Mononuclear cell (primary cell): Measurements from ENCODE around the gene UBA6. TPM values are rescaled to one million over a fixed set of nuclear protein-coding genes. Genes with fewer than 3 reads are reported as not detected.

Experiments used
- H3K27me3 ChIP-seq: 2 replicates; pipeline ENCODE4 v1.6.0; 2011; ENCODE audit warnings: low read length, control low read depth; ENCODE audit not compliant: insufficient read depth
- H3K4me1 ChIP-seq: 2 replicates; pipeline ENCODE4 v1.5.1; 2011; ENCODE audit warnings: mild to moderate bottlenecking, low read length, control low read depth; ENCODE audit not compliant: insufficient read depth
- H3K4me3 ChIP-seq: 2 replicates; pipeline ENCODE4 v1.5.1; 2011; ENCODE audit warnings: mild to moderate bottlenecking, low read length, moderate library complexity
- H3K9me3 ChIP-seq: 2 replicates; pipeline ENCODE4 v1.5.1; 2011; ENCODE audit warnings: low read depth, mild to moderate bottlenecking, control low read depth, low read length
- total RNA-seq: library from RNA; depleted of rRNA; stranded (reverse); fragments of >200 nt; gene quantifications from one replicate; pipeline ENCODE4 v1.2.3, GENCODE V29; 2012

UBA6 gene
- total RNA-seq, 1 donor, result 87.8 TPM

DNA sequence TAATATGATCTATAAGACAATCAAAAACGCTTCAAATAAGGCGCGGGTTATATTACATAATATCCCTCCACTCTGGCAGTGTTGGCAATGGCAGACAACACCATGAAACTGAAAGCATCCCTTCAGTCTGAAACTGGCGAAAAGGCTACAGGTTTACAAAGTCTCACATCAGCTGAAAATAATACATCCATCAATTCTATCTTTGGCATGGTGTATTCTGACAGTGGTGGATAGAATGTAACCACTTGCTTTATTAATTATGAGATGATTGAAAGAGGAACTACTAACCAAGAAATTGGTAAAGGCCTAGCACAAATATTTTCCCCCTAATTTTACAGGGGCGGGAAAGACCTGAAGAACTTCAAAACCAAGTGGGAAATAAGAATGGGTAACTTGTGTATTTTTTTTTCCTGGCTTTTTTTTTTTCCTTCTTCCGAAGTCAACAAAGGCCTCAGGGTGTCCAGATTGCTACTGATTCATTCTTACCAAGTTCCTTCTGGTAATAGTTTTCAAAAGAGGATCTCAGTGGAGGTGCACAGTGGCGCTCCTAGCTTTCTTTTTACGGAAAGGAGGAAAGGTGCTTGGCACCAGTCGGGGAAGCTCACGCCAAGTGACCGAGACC, 728 bp downstream of the UBA6 start:
- Histone ChIP-seq H3K27me3 (no peaks in the 10 kb centered on the region), H3K4me3 (peak overlapping the region; percentile 90), H3K9me3 (no peaks in the 10 kb centered on the region), H3K4me1 (peaks cover 16% of the 10 kb centered on the region)

GRCh38 chr4:67699603-67700002, 1.4 kb downstream of the UBA6 start:
- no peaks in the 10 kb centered on the region for H3K9me3 ChIP-seq
- H3K27me3 ChIP-seq, result no peaks in the 10 kb centered on the region
- peaks cover 16% of the 10 kb centered on the region for H3K4me1 ChIP-seq
- no peak overlapping the region for H3K4me3 ChIP-seq

DNA sequence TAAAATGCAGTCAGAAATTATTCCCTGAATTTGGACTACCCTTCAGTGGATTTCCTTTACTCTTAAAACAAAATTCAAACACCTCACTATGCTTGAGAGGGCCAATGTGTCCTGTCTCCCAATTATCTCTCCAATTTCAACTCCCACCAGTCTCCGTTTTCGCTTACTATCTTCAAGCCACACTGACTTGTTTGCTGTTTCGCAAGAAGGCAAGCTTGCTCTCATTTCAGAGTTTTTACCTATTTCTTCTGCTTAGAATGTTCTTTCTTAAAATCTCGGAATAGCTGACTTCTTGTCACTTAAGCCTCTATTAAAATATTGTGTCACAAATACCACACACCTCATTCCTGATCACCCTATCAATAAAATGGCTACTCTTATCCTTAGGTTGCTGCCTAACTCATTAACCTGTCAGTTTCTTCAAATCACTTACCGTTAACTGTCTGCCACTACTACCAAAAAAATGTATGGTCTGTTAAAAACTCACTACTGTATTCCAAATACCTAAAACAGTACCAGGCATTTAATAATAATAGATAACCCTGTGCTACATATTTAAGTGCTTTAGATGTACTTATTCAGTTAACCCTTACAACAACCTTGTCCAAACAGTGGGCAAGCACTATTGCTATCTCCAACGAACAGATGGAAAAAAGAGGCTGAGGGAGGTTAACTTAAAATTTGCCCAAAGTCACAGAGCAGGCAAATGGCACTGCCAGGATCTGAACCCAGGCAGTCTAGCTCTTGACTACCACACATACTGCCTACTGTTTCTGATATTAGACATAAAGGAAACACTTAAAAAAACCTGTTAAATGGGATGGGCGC, 2.9 kb downstream of the UBA6 start:
- Histone ChIP-seq H3K4me1 (peaks cover 16% of the 10 kb centered on the region), H3K27me3 (no peaks in the 10 kb centered on the region), H3K9me3 (no peaks in the 10 kb centered on the region), H3K4me3 (no peak overlapping the region)

GRCh38 chr4:67696061-67696460, 4.9 kb downstream of the UBA6 start:
- H3K4me3 ChIP-seq, result no peak overlapping the region
- H3K9me3 ChIP-seq, result no peaks in the 10 kb centered on the region
- H3K27me3 ChIP-seq, result no peaks in the 10 kb centered on the region

DNA sequence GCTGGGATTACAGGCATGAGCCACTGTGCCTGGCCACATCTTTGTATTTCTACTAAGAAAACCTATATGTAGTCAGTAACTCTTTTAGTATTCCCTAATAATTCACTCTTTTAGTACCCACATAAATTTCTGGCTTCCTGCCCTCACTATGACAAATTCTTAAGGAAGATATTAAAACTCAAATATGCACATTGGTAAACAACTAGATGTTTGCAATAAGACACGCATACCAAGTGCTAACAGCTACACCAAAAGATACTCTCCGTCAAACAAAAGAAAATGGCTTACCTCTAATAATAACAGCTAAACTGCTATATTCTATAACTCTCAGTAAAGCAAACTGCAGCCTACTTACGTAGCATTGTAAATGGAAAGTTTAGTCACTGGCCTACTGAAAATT, 6.3 kb downstream of the UBA6 start:
- no peak overlapping the region for H3K4me3 ChIP-seq
- H3K27me3 ChIP-seq, result no peaks in the 10 kb centered on the region
- peaks cover 7% of the 10 kb centered on the region for H3K4me1 ChIP-seq
- no peaks in the 10 kb centered on the region for H3K9me3 ChIP-seq

More at GRCh38 chr4:67696061-67696460, 4.9 kb downstream of the UBA6 start:
- H3K4me1 ChIP-seq, result peaks cover 16% of the 10 kb centered on the region

DNA sequence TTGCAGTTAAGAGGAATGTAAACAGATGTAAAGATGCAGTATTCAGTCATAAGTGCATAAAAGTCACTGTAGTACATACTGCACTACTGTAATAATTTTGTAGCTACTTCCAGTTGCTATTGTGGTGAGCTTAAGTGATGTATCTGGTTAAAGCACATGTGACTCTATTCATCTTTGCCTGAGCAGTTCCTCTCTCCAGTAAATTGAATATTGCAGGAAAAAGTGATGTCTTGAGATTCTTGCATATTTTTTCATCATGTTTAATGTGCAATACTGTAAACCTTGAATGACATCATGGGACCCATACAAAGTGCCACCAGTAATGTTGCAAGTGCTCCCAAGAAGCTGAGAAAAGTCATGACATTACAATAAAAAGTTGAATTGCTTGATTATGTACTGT, 9.6 kb downstream of the UBA6 start:
- Histone ChIP-seq H3K4me3 (no peak overlapping the region), H3K27me3 (no peaks in the 10 kb centered on the region), H3K4me1 (no peaks in the 10 kb centered on the region), H3K9me3 (no peaks in the 10 kb centered on the region)

GRCh38 chr4:67687636-67688035, 13.3 kb downstream of the UBA6 start:
- H3K27me3 ChIP-seq, result no peaks in the 10 kb centered on the region
- no peaks in the 10 kb centered on the region for H3K9me3 ChIP-seq
- H3K4me3 ChIP-seq, result no peak overlapping the region
- H3K4me1 ChIP-seq, result peaks cover 4% of the 10 kb centered on the region

GRCh38 chr4:67685532-67685859, 15.5 kb downstream of the UBA6 start:
- H3K4me1 ChIP-seq, result peaks cover 4% of the 10 kb centered on the region
- H3K9me3 ChIP-seq, result no peaks in the 10 kb centered on the region
- H3K4me3 ChIP-seq, result no peak overlapping the region
- H3K27me3 ChIP-seq, result no peaks in the 10 kb centered on the region

DNA sequence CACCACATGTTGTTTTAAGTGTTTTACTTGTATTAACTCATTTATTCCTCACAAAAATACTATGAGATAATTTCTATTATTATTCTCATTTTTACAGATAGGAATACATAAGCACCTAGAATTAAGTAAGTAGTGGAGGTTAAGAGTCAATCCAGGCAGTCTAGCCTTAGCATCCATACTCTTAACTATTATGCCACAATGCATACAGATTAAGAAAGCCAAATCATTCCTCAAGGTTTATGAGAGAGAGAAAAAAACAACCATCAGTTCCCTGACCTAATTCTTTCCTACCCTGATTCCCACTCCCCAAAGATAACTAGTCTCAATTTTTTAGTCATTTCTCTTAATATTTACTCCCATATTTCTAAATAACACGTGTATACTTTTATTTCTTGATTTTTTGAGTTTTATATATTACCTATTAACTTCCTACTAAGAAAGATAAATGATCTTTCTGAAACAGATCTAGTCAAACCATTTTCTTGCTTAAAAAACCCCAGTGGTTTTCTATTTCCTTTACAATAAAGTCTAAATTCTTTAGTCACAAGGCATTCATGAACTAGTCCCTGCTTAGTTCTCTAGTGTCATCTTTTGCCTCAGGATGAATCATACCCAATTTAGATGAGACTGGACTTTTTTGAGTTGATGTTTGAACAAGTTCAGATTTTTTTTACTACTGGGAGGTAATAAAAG, 16.0 kb downstream of the UBA6 start:
- H3K27me3 ChIP-seq, result no peaks in the 10 kb centered on the region
- H3K4me1 ChIP-seq, result peaks cover 4% of the 10 kb centered on the region
- H3K9me3 ChIP-seq, result no peaks in the 10 kb centered on the region
- no peak overlapping the region for H3K4me3 ChIP-seq

DNA sequence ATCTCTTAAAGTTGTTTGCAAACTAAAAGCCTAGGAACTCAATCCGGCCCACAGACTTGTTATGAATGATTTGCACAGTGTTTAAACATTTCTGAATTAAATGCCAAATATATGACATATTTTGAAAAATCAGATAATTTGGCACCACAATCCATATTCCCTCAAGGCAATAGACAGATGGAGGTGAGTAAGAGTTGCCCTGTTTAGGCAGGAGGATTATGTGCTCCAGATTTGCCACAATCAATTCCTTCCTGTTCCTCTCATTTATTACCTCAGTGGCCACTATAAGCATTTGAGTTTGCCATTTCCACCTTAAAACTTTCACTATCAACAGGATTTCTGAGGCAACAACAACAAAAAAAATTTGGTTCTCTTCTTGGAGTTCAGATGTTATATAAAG, 18.7 kb downstream of the UBA6 start:
- no peaks in the 10 kb centered on the region for H3K27me3 ChIP-seq
- peaks cover 4% of the 10 kb centered on the region for H3K4me1 ChIP-seq
- no peaks in the 10 kb centered on the region for H3K9me3 ChIP-seq
- H3K4me3 ChIP-seq, result no peak overlapping the region

GRCh38 chr4:67680581-67681222, 20.3 kb downstream of the UBA6 start:
- Histone ChIP-seq H3K27me3 (no peaks in the 10 kb centered on the region), H3K4me1 (peaks cover 4% of the 10 kb centered on the region), H3K9me3 (no peaks in the 10 kb centered on the region), H3K4me3 (no peak overlapping the region)

GRCh38 chr4:67678612-67679011, 22.3 kb downstream of the UBA6 start:
- H3K4me1 ChIP-seq, result no peaks in the 10 kb centered on the region
- no peak overlapping the region for H3K4me3 ChIP-seq
- H3K27me3 ChIP-seq, result no peaks in the 10 kb centered on the region
- no peaks in the 10 kb centered on the region for H3K9me3 ChIP-seq

DNA sequence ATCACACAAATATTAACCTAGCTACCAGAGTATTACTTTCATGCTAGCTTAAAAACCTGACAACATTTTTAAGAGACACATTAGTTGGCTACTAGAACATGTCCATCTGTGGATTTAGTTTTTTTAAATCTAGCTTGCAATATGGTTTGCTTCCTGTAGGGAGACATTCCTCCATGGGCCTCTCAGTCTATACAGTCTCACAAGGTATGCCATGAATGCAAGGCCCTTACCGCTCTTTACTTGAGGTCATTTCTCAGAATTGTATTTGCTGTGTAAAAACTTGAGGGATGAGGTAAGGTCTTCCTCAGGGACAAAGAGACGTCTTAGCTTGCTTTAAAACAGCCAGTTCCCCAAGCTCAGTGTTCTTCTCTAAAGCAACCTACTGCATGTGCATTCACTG, 26.9 kb downstream of the UBA6 start:
- no peaks in the 10 kb centered on the region for H3K4me1 ChIP-seq
- H3K4me3 ChIP-seq, result no peak overlapping the region
- no peaks in the 10 kb centered on the region for H3K9me3 ChIP-seq
- H3K27me3 ChIP-seq, result no peaks in the 10 kb centered on the region

DNA sequence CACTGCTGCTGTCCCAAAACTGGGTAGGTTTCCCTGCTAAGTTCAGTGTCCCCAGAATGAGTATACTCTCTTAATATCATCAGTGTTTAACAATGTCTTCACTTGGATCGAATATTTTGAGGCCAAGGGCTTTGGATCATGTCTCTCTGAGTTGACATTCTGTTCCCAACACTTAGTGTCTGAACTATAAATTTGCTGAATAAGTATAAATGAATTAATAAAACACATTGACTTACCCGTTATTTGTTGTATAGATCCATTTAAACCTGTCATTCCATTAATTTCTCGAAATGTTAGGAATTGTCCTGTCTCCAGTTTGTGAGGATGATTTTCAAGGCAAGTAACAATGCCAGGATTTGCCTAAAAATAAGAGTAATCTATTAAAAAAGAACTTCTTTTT, 32.6 kb downstream of the UBA6 start:
- H3K4me1 ChIP-seq, result no peaks in the 10 kb centered on the region
- H3K27me3 ChIP-seq, result no peaks in the 10 kb centered on the region
- no peaks in the 10 kb centered on the region for H3K9me3 ChIP-seq
- no peak overlapping the region for H3K4me3 ChIP-seq

GRCh38 chr4:67660418-67660817, 40.5 kb downstream of the UBA6 start:
- no peaks in the 10 kb centered on the region for H3K27me3 ChIP-seq
- no peaks in the 10 kb centered on the region for H3K4me1 ChIP-seq
- peaks cover 12% of the 10 kb centered on the region for H3K9me3 ChIP-seq
- H3K4me3 ChIP-seq, result no peak overlapping the region
